Right atrium auricular region (tissue), 2 donors: Measurements from ENCODE around the gene PPP1R13B. TPM values are rescaled to one million over a fixed set of nuclear protein-coding genes. Genes with fewer than 3 reads are reported as not detected.

Experiments
- DNase-seq: peaks from one replicate; pipeline ENCODE4 v3.0.0-alpha.2; 2019; ENCODE audit warnings: low spot score
- H3K27ac ChIP-seq, 2 donors: fragments of 200-600 bp; sonication (generic); 1 replicate in 1 of 2; 2 replicates in 1 of 2; pipeline ENCODE4 v1.5.1; 2016 to 2019
- H3K27me3 ChIP-seq, 2 donors: fragments of 200-600 bp; sonication (generic); one replicate each; pipeline versions ENCODE4 v1.5.1 to v1.6.0; 2017 to 2019
- H3K36me3 ChIP-seq: fragments of 200-600 bp; sonication (generic); one replicate; pipeline ENCODE4 v1.5.1; 2016
- H3K4me1 ChIP-seq, 2 donors: fragments of 200-600 bp; sonication (generic); one replicate each; pipeline versions ENCODE4 v1.5.1 to v1.6.0; 2017 to 2019
- H3K4me3 ChIP-seq, 2 donors: fragments of 200-600 bp; sonication (generic); 1 replicate in 1 of 2; 2 replicates in 1 of 2; pipeline ENCODE4 v1.5.1; 2017 to 2019; ENCODE audit warnings: mild to moderate bottlenecking in 1 of 2, moderate library complexity in 1 of 2
- H3K9me3 ChIP-seq, 2 donors: fragments of 200-600 bp; sonication (generic); one replicate each; pipeline ENCODE4 v1.5.1; 2019
- total RNA-seq, 2 donors: library from RNA; depleted of rRNA; stranded (reverse); fragments of >200 nt; gene quantifications; one replicate each; pipeline ENCODE4 v1.1.0, GENCODE V29; 2016
- TF ChIP-seq, protein P1 (sequence below), 2 donors: fragments of 200-600 bp; sonication (generic); IDR thresholded peaks; one replicate each; pipeline ENCODE4 v1.5.1; 2019; ENCODE audit warnings: antibody characterized with exemption in 2 of 2

The PPP1R13B gene
- total RNA-seq, 2 donors from 2014 or later: 45.7 to 47.8 TPM

DNA sequence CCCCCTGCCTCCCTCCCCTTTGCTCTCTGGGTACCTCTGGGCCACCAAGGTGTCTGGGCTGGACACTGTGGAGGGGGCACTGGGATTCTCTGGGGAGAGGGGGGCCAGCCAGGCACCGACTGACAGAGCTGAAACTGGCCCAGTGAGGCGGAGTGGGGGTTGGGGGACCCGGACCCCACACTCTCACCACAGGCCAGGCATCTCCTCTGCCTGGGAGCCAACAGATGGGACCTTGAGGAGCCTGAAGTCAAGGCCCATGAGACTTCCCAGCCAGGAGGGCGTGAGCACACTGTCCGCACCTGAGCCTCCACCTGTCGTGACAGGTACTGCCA is 39.8 kb upstream of the PPP1R13B start:
- H3K27ac ChIP-seq: no peak overlapping the region
- DNase-seq: no peak
- no peak overlapping the region for H3K4me3 ChIP-seq
- peaks cover 0 to 31% of the 10 kb centered on the region in 2 donors for H3K4me1 ChIP-seq
- no peaks in the 10 kb centered on the region for H3K27me3 ChIP-seq
- no peaks in the 10 kb centered on the region for H3K36me3 ChIP-seq
- no peaks in the 10 kb centered on the region for H3K9me3 ChIP-seq
- TF ChIP-seq, protein P1, sequence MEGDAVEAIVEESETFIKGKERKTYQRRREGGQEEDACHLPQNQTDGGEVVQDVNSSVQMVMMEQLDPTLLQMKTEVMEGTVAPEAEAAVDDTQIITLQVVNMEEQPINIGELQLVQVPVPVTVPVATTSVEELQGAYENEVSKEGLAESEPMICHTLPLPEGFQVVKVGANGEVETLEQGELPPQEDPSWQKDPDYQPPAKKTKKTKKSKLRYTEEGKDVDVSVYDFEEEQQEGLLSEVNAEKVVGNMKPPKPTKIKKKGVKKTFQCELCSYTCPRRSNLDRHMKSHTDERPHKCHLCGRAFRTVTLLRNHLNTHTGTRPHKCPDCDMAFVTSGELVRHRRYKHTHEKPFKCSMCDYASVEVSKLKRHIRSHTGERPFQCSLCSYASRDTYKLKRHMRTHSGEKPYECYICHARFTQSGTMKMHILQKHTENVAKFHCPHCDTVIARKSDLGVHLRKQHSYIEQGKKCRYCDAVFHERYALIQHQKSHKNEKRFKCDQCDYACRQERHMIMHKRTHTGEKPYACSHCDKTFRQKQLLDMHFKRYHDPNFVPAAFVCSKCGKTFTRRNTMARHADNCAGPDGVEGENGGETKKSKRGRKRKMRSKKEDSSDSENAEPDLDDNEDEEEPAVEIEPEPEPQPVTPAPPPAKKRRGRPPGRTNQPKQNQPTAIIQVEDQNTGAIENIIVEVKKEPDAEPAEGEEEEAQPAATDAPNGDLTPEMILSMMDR (IDR thresholded peaks at IDR 0.05): no peak

DNA sequence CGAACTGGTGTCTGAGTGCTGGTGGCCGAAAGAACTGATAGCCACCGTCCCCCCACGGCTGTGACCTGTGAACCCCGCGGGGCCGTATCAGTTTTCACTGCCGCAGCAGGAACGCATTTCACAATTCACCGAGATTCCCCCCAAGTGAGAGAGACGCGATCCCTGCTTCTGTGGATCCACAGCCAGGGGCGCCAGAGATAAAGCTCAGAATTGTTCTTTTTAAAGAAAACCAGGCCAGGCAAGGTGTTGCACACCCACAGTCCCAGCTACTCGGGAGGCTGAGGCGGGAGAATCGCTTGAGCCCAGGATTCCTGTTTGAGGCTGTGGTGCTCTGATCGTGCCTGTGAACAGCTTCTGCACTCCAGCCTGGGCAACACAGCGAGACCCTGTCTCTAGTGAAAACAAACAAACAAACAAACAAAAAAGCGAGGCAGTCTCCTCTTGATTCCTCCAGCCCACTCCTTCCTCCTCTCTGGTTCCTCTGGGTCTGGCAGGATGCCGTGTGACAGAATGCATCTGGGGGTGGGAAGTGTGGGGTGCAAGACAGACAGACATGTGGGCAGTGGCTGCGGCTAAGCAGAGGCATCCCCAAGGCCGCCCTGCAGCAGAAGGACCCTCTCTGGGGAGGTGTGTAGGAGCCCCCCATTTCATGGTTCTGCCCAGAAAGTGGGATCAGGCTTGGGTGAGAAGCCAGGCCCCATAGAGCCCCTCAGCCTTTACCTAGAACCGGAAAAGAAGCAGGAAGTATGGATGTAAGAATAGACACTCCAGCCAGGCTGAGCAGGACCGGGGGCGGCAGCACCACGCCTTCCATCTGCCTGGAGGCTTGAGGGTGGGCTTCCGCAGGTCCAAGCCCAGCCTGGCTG is 39.2 kb upstream of the PPP1R13B start:
- no peaks in the 10 kb centered on the region for H3K9me3 ChIP-seq
- no peak overlapping the region for H3K4me3 ChIP-seq
- H3K36me3 ChIP-seq: no peaks in the 10 kb centered on the region
- no peak for DNase-seq
- no peaks in the 10 kb centered on the region for H3K27me3 ChIP-seq
- TF ChIP-seq, protein P1 (IDR thresholded peaks at IDR 0.05): no peak
- H3K27ac ChIP-seq: no peak overlapping the region
- H3K4me1 ChIP-seq: peaks cover 0 to 37% of the 10 kb centered on the region in 2 donors

DNA sequence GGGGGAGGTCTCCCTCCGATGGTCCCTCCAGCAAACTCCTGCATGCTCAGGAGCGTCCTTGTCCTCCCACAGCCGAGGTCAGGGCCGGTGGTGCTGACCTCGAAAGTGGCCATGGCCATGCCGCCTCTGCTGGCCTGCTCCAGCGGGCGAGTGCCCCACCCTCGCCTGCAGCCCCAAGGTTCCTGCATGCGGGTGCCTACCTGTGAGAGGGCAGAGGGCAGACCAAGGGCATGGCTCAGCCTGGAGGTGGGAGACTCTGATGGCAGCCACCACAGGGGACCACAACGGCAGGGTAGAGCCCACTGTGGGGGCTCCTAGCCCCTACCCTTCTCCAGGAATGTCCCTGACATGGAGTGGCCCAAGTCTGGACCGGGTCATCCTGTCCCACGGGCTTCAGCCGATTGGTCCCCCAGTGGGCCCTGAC is 38.1 kb upstream of the PPP1R13B start:
- no peaks in the 10 kb centered on the region for H3K36me3 ChIP-seq
- no peaks in the 10 kb centered on the region for H3K9me3 ChIP-seq
- no peak for DNase-seq
- no peaks in the 10 kb centered on the region for H3K27me3 ChIP-seq
- peaks cover 0 to 38% of the 10 kb centered on the region in 2 donors for H3K4me1 ChIP-seq
- no peak overlapping the region for H3K27ac ChIP-seq
- TF ChIP-seq, protein P1 (IDR thresholded peaks at IDR 0.05): no peak
- H3K4me3 ChIP-seq: no peak overlapping the region

GRCh38 chr14:103884854-103885253 is 37.5 kb upstream of the PPP1R13B start:
- no peak overlapping the region for H3K4me3 ChIP-seq
- no peaks in the 10 kb centered on the region for H3K36me3 ChIP-seq
- H3K27me3 ChIP-seq: no peaks in the 10 kb centered on the region
- TF ChIP-seq, protein P1 (IDR thresholded peaks at IDR 0.05): no peak
- H3K27ac ChIP-seq: no peak overlapping the region
- peaks cover 0 to 38% of the 10 kb centered on the region in 2 donors for H3K4me1 ChIP-seq
- H3K9me3 ChIP-seq: no peaks in the 10 kb centered on the region
- DNase-seq: no peak

DNA sequence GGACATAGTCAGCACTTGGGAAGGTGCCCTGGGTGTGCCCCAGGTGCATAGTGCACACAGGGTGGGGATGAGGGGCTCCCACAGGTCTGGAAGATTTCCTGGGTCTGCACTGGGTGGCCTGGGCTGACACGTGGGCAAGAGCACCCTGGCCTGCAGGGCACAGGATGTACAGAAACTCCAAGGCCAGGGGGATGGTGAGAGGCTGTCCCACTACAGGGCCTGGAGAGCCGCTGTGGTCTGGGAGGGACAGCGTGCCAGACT is 35.8 kb upstream of the PPP1R13B start:
- no peaks in the 10 kb centered on the region for H3K9me3 ChIP-seq
- no peaks in the 10 kb centered on the region for H3K36me3 ChIP-seq
- no peak for DNase-seq
- no peak overlapping the region for H3K4me3 ChIP-seq
- peaks cover 0 to 39% of the 10 kb centered on the region in 2 donors for H3K4me1 ChIP-seq
- no peaks in the 10 kb centered on the region for H3K27me3 ChIP-seq
- TF ChIP-seq, protein P1 (IDR thresholded peaks at IDR 0.05): no peak
- no peak overlapping the region for H3K27ac ChIP-seq
